HG03521 (cell line): ENCODE measurements around the gene RPS21.

Experiments used
- ATAC-seq: cut with Tn5 transposase; IDR thresholded peaks from one replicate; pipeline ENCODE4 v1.9.1; 2021; ENCODE audit warnings: mild to moderate bottlenecking, moderate library complexity; ENCODE audit not compliant: unreplicated experiment

RPS21 gene

GRCh38 chr20:62353289-62354030 lies 33.4 kb upstream of the RPS21 start:
- no peak for ATAC-seq

- no peak for ATAC-seq
Measured at GRCh38 chr20:62354031-62354808, 32.7 kb upstream of the RPS21 start.

GRCh38 chr20:62354811-62355341 lies 32.0 kb upstream of the RPS21 start:
- ATAC-seq, result no peak

- no peak for ATAC-seq
Measured at GRCh38 chr20:62355516-62355877, 31.4 kb upstream of the RPS21 start.

GRCh38 chr20:62355878-62356588 lies 30.9 kb upstream of the RPS21 start:
- no peak for ATAC-seq

GRCh38 chr20:62356589-62357186 lies 30.2 kb upstream of the RPS21 start:
- no peak for ATAC-seq

- no peak for ATAC-seq
Measured at GRCh38 chr20:62357187-62357667, 29.7 kb upstream of the RPS21 start.

GRCh38 chr20:62357681-62358080 lies 29.2 kb upstream of the RPS21 start:
- no peak for ATAC-seq

- ATAC-seq, result no peak
Measured at GRCh38 chr20:62358171-62359042, 28.5 kb upstream of the RPS21 start.

- no peak for ATAC-seq
Measured at GRCh38 chr20:62359043-62359490, 27.8 kb upstream of the RPS21 start.

- ATAC-seq, result no peak
Measured at GRCh38 chr20:62359491-62360121, 27.3 kb upstream of the RPS21 start.

GRCh38 chr20:62360854-62361798 lies 25.8 kb upstream of the RPS21 start:
- ATAC-seq, result no peak

GRCh38 chr20:62361799-62362589 lies 24.9 kb upstream of the RPS21 start:
- no peak for ATAC-seq

- no peak for ATAC-seq
Measured at GRCh38 chr20:62362590-62362940, 24.3 kb upstream of the RPS21 start.

GRCh38 chr20:62362991-62363919 lies 23.6 kb upstream of the RPS21 start:
- no peak for ATAC-seq
